Bronchial epithelial cell (primary cell): Measurements from ENCODE around the gene RBM43. TPM values are rescaled to one million over a fixed set of nuclear protein-coding genes. Genes with fewer than 3 reads are reported as not detected.

Experiments used
- DNase-seq: peaks from one replicate; pipeline ENCODE4 v3.0.0-alpha.2; 2010; ENCODE audit warnings: low read depth
- FAIRE-seq: peaks from 2 replicates; lab custom pipeline; 2011; peaks lifted over from hg19 to GRCh38; lab: Jason Lieb, UNC
- H3K27me3 ChIP-seq: 2 replicates; pipeline ENCODE4 v1.5.1; 2011; ENCODE audit warnings: low read length; ENCODE audit not compliant: control insufficient read depth, insufficient read depth
- H3K36me3 ChIP-seq: 2 replicates; pipeline ENCODE4 v1.5.1; 2011; ENCODE audit warnings: low read length; ENCODE audit not compliant: control insufficient read depth, insufficient read depth
- H3K4me3 ChIP-seq: 2 replicates; pipeline ENCODE4 v1.5.1; 2011; ENCODE audit warnings: mild to moderate bottlenecking, low read depth, low read length, control low read depth
- total RNA-seq: library from RNA; depleted of rRNA; stranded (reverse); fragments of >200 nt; gene quantifications from 2 replicates; pipeline ENCODE4 v1.2.1, GENCODE V29; 2014
- TF ChIP-seq, protein P1 (sequence below): IDR thresholded peaks from 2 replicates; pipeline ENCODE4 v1.5.1; 2011; ENCODE audit warnings: mild to moderate bottlenecking, moderate library complexity, low read length, control low read depth, inconsistent platforms; ENCODE audit not compliant: insufficient read depth, severe bottlenecking

The RBM43 gene
- total RNA-seq, 1 donor from 2014 or later: 0.79 TPM

DNA sequence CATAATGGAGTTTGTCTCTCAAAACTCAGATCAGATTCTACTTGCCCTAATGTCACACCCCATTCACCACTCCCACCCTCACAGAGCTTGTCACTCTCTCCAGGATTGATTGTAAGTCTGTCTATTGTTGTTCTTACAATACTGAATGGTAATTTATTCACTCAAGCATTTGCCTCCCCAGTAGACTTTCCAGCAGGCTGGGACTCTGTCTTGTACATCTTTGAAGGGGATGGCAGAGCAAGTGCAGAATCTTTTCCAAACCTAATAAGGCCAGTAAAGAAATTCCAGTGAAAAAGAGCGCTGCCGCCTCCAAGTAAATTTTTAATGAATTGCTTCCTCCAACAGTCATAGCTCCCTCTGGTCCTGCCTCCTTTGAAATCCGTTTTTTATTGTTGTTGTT is 56.9 kb downstream of the RBM43 start:
- TF ChIP-seq, protein P1, sequence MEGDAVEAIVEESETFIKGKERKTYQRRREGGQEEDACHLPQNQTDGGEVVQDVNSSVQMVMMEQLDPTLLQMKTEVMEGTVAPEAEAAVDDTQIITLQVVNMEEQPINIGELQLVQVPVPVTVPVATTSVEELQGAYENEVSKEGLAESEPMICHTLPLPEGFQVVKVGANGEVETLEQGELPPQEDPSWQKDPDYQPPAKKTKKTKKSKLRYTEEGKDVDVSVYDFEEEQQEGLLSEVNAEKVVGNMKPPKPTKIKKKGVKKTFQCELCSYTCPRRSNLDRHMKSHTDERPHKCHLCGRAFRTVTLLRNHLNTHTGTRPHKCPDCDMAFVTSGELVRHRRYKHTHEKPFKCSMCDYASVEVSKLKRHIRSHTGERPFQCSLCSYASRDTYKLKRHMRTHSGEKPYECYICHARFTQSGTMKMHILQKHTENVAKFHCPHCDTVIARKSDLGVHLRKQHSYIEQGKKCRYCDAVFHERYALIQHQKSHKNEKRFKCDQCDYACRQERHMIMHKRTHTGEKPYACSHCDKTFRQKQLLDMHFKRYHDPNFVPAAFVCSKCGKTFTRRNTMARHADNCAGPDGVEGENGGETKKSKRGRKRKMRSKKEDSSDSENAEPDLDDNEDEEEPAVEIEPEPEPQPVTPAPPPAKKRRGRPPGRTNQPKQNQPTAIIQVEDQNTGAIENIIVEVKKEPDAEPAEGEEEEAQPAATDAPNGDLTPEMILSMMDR: no peak
- Histone ChIP-seq H3K27me3 (no peaks in the 10 kb centered on the region), H3K36me3 (no peaks in the 10 kb centered on the region), H3K4me3 (no peak overlapping the region)
- FAIRE-seq: no peak
- no peak for DNase-seq

DNA sequence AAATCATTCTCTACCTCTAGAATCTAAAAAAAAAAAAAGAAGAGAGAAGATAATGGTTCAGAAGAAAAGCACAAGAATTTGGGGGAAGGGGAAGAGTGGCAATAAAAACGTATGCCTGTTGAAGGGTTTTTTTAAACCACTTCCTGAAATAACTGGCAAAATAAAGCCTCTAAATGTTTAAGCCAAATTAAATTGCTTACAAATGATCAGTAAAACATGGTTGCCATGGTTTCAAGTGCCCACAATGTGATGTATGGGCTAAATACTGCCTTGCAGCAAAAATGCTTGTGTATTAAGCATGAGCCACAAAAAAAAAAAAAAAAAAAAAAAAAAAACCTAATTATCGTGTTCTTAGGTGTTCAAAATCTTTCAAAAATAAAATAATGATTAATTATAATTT is 60.8 kb downstream of the RBM43 start:
- H3K36me3 ChIP-seq: no peaks in the 10 kb centered on the region
- TF ChIP-seq, protein P1: no peak
- FAIRE-seq (no peak), DNase-seq (no peak)
- H3K4me3 ChIP-seq: no peak overlapping the region
- no peaks in the 10 kb centered on the region for H3K27me3 ChIP-seq

DNA sequence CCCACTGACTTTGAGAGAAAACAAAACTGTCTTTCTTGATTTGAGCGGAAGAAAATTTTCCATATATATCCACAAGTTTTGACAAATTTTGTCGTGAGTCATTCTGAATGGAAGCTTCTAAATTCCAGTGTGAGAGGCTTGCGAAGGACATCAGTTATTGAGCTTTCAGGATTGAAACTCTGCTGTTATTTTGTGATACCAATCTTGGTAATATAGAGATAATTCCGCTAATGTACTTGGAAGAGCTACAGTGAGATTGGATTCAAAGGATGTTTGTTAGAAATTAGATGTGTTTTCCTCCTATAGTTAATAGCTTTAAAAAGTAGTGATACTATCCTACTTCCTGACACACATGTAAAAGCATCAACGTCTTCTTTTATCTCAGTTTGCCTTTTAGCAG is 61.4 kb downstream of the RBM43 start:
- Histone ChIP-seq H3K36me3 (no peaks in the 10 kb centered on the region), H3K27me3 (no peaks in the 10 kb centered on the region), H3K4me3 (no peak overlapping the region)
- TF ChIP-seq, protein P1: no peak
- FAIRE-seq (no peak), DNase-seq (no peak)

DNA sequence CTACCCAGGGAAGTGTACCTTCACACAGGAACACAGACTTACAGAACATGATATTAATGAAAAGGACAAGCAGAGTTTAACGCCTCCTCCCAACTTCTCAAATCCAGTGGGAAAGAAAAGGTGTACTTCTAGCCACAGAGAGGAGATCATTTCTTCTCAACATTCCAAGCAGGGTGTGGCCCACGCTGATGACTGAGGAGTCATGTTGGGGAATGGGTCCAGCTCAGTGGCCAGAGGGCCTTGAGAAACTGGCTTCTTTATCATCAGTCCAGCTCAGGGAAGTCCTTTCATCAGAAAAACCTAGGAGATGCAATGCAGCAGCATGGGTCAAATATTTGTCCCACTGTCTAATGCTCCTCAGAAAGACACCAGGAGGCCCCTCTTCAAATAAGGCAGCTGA is 63.0 kb downstream of the RBM43 start:
- FAIRE-seq (no peak), DNase-seq (peak; percentile 3)
- TF ChIP-seq, protein P1: no peak

More for the DNA sequence above, 63.0 kb downstream of the RBM43 start:
- H3K4me3 ChIP-seq: no peak overlapping the region
- no peaks in the 10 kb centered on the region for H3K27me3 ChIP-seq
- H3K36me3 ChIP-seq: no peaks in the 10 kb centered on the region

Other genes starting within 250 kb of the RBM43 start
- gene NMI, start 27.8 kb upstream of the RBM43 start, total RNA-seq: 1.3 and 2.6 TPM in 2 replicates
- 0.13 and 2.6 TPM in 2 replicates for gene TNFAIP6, start 95.7 kb upstream of the RBM43 start, total RNA-seq
- gene RIF1, start 148.0 kb upstream of the RBM43 start, total RNA-seq: 22.1 and 25.3 TPM in 2 replicates